Nephron (organoid): Measurements from ENCODE around the gene N4BP3.
A peak's percentile ranks its signal among the peaks of the same experiment; 100 is the strongest.

ENCODE experiments used
- H3K27ac Mint-ChIP-seq, 3 experiments: 2 replicates each; pipeline ENCODE4 v1.8.0; 2020; ENCODE audit warnings: mixed read lengths in 3 of 3, mild to moderate bottlenecking in 2 of 3, moderate library complexity in 1 of 3
- H3K27me3 Mint-ChIP-seq: 2 replicates; pipeline ENCODE4 v1.8.0; 2021; ENCODE audit warnings: low read depth, mild to moderate bottlenecking, moderate library complexity, mixed read lengths
- H3K36me3 Mint-ChIP-seq: 2 replicates; pipeline ENCODE4 v1.8.0; 2020; ENCODE audit warnings: low read depth, mixed read lengths
- H3K4me1 Mint-ChIP-seq: 2 replicates; pipeline ENCODE4 v1.8.0; 2020; ENCODE audit warnings: mixed read lengths
- H3K4me3 Mint-ChIP-seq, 3 experiments: 2 replicates each; pipeline ENCODE4 v1.8.0; 2020; ENCODE audit warnings: mild to moderate bottlenecking in 3 of 3, mixed read lengths in 3 of 3, moderate library complexity in 2 of 3
- H3K9me3 Mint-ChIP-seq: 2 replicates; pipeline ENCODE4 v1.8.0; 2020; ENCODE audit warnings: mixed read lengths
- TF ChIP-seq, protein P1 (sequence below), 3 experiments: fragments of 200-600 bp; sonication (generic); IDR thresholded peaks; one replicate each; pipeline ENCODE4 v1.5.0; 2021; ENCODE audit warnings: antibody characterized with exemption in 3 of 3; ENCODE audit not compliant: unreplicated experiment in 3 of 3

Gene N4BP3, protein sequence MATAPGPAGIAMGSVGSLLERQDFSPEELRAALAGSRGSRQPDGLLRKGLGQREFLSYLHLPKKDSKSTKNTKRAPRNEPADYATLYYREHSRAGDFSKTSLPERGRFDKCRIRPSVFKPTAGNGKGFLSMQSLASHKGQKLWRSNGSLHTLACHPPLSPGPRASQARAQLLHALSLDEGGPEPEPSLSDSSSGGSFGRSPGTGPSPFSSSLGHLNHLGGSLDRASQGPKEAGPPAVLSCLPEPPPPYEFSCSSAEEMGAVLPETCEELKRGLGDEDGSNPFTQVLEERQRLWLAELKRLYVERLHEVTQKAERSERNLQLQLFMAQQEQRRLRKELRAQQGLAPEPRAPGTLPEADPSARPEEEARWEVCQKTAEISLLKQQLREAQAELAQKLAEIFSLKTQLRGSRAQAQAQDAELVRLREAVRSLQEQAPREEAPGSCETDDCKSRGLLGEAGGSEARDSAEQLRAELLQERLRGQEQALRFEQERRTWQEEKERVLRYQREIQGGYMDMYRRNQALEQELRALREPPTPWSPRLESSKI

GRCh38 chr5:178113141-178113787 is at the start of gene N4BP3:
Gene N4BP3, plus strand, starts transcription at chr5:178113532. Its CDS starts 6,052 bp downstream, at chr5:178119584.
- H3K27ac Mint-ChIP-seq: peak within 1 kb of the TSS; percentile 53 to 82 (median 70)
- H3K9me3 Mint-ChIP-seq: no peaks in the 10 kb centered on the region
- TF ChIP-seq, protein P1, sequence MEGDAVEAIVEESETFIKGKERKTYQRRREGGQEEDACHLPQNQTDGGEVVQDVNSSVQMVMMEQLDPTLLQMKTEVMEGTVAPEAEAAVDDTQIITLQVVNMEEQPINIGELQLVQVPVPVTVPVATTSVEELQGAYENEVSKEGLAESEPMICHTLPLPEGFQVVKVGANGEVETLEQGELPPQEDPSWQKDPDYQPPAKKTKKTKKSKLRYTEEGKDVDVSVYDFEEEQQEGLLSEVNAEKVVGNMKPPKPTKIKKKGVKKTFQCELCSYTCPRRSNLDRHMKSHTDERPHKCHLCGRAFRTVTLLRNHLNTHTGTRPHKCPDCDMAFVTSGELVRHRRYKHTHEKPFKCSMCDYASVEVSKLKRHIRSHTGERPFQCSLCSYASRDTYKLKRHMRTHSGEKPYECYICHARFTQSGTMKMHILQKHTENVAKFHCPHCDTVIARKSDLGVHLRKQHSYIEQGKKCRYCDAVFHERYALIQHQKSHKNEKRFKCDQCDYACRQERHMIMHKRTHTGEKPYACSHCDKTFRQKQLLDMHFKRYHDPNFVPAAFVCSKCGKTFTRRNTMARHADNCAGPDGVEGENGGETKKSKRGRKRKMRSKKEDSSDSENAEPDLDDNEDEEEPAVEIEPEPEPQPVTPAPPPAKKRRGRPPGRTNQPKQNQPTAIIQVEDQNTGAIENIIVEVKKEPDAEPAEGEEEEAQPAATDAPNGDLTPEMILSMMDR (IDR thresholded peaks at IDR 0.05; ENCODE audit: unreplicated experiment in 3 of 3): no peak
- H3K36me3 Mint-ChIP-seq: no peaks in the 10 kb centered on the region
- H3K4me3 Mint-ChIP-seq: peak within 1 kb of the TSS; percentile 89 to 93 (median 92)
- peaks cover 52% of the 10 kb centered on the region for H3K27me3 Mint-ChIP-seq
- peaks cover 22% of the 10 kb centered on the region for H3K4me1 Mint-ChIP-seq

DNA sequence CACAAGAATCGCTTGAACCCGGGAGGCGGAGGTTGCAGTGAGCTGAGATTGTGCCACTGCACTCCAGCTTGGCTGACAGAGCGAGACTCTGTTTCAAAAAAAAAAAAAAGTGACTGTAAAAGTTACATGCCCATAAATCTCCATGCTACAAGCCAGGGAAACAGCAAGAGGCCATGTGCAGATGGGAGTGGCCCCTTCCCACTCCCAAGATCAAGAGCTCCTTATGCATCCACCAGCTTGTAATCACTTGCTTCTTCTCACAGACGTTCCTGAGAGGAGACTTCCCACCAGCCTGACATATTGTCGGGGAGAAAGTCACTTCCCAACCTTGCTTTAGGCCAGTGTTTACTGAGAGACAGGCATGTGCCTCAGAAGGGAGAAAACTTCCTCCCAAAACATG is 45.6 kb upstream of the N4BP3 start:
- Mint-ChIP-seq H3K27me3 (peaks cover 14% of the 10 kb centered on the region), H3K9me3 (no peaks in the 10 kb centered on the region), H3K4me1 (peaks cover 10% of the 10 kb centered on the region), H3K4me3 (no peak overlapping the region), H3K36me3 (no peaks in the 10 kb centered on the region), H3K27ac (peak overlapping the region in 2 of 3 experiments; percentile 71 to 78)
- TF ChIP-seq, protein P1 (IDR thresholded peaks at IDR 0.05; ENCODE audit: unreplicated experiment in 3 of 3): no peak

DNA sequence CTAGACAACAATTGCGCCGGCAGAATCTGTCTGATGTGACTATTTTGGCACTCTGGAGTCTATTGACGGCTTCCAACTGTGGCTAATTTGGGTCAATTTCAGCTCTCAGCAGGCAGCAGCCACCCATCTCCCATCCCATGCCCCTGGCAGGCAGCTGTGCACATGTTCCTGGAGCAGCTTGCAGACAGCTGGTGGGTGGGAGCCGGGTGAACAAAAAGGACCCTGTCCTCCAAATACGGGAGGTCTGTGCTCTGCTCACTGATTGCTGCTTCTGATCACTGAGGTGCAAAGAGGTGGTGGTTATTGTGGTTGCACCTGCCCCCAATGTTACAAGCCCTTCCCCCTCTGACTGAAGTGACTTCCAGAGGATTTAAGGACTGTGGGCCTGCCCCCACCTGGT is 45.0 kb upstream of the N4BP3 start:
- TF ChIP-seq, protein P1 (IDR thresholded peaks at IDR 0.05; ENCODE audit: unreplicated experiment in 3 of 3): no peak
- H3K36me3 Mint-ChIP-seq: no peaks in the 10 kb centered on the region
- H3K4me1 Mint-ChIP-seq: peaks cover 10% of the 10 kb centered on the region
- H3K9me3 Mint-ChIP-seq: no peaks in the 10 kb centered on the region
- H3K27ac Mint-ChIP-seq: peak overlapping the region; percentile 19 to 71 (median 47)
- peaks cover 14% of the 10 kb centered on the region for H3K27me3 Mint-ChIP-seq
- no peak overlapping the region for H3K4me3 Mint-ChIP-seq

- Mint-ChIP-seq H3K27ac (no peak overlapping the region), H3K4me1 (peaks cover 10% of the 10 kb centered on the region), H3K4me3 (no peak overlapping the region), H3K27me3 (peaks cover 18% of the 10 kb centered on the region), H3K9me3 (no peaks in the 10 kb centered on the region), H3K36me3 (no peaks in the 10 kb centered on the region)
- TF ChIP-seq, protein P1 (IDR thresholded peaks at IDR 0.05; ENCODE audit: unreplicated experiment in 3 of 3): peak in 1 of 3 experiments; percentile 12
Measured at GRCh38 chr5:178069909-178070308, 43.4 kb upstream of the N4BP3 start.

DNA sequence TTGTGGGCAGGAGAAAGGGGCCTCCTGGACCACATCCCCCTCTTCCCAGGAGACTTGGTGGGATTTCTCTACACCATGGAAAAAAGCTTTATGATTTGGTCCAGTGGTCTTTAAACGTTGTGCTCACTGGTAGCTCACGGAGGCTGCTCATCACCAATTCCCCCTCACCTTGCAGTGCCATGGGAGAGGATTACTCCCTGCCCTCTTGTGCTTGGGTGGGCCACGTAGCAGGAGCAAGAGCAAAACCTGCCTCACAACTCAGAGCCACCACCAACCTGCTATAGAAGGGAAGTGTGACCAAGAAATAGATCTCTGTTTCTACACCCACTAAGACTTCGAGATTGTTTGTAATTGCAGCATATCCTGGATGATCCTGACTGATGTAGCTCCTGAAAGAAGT is 42.2 kb upstream of the N4BP3 start:
- Mint-ChIP-seq H3K27me3 (peaks cover 22% of the 10 kb centered on the region), H3K36me3 (no peaks in the 10 kb centered on the region), H3K27ac (no peak overlapping the region), H3K4me1 (peaks cover 10% of the 10 kb centered on the region), H3K9me3 (no peaks in the 10 kb centered on the region), H3K4me3 (no peak overlapping the region)
- TF ChIP-seq, protein P1 (IDR thresholded peaks at IDR 0.05; ENCODE audit: unreplicated experiment in 3 of 3): no peak
